H1 (cell line): ENCODE data around the gene CMTM5. TPM values are rescaled to one million over a fixed set of nuclear protein-coding genes. Genes with fewer than 3 reads are reported as not detected.

ENCODE experiments used
- BCL11A ChIP-seq, 2 experiments: IDR thresholded peaks; one replicate each; pipeline ENCODE4 v1.6.1; 2011; ENCODE audit warnings: low read depth in 2 of 2, low read length in 2 of 2, mild to moderate bottlenecking in 2 of 2
- CBX8 ChIP-seq: fragments of 300-800, 300-1000 bp; sonication (generic); IDR thresholded peaks from 2 replicates; pipeline ENCODE4 v1.7.1; 2016; ENCODE audit warnings: low read depth, low read length, borderline replicate concordance
- GABPA ChIP-seq: IDR thresholded peaks from 2 replicates; pipeline ENCODE4 v1.6.1; 2011; ENCODE audit warnings: mild to moderate bottlenecking, low read length, moderate library complexity, borderline replicate concordance; ENCODE audit not compliant: insufficient read depth
- KDM5A ChIP-seq: fragments of 200-600 bp; IDR thresholded peaks from 2 replicates; pipeline ENCODE4 v1.7.1; 2012; ENCODE audit warnings: mild to moderate bottlenecking, low read length, inconsistent platforms, mixed read lengths
- MAFK ChIP-seq: IDR thresholded peaks from 2 replicates; pipeline ENCODE4 v1.6.1; 2012; ENCODE audit warnings: low read depth, mild to moderate bottlenecking, improper control_type of control experiment, low read length
- PHF8 ChIP-seq: fragments of 200-600 bp; sonication (generic); conservative IDR thresholded peaks from 2 replicates; pipeline ENCODE4 v1.7.1; 2012; ENCODE audit warnings: low read depth, mild to moderate bottlenecking, inconsistent platforms, low read length, moderate library complexity
- POLR2AphosphoS5 ChIP-seq: IDR thresholded peaks from 2 replicates; pipeline ENCODE4 v1.6.1; 2011; ENCODE audit warnings: low read depth, low read length
- RXRA ChIP-seq: IDR thresholded peaks from 2 replicates; pipeline ENCODE4 v1.6.1; 2011; ENCODE audit warnings: low read depth, mild to moderate bottlenecking, low read length, moderate library complexity; ENCODE audit not compliant: insufficient read depth
- TAF1 ChIP-seq: IDR thresholded peaks from 2 replicates; pipeline ENCODE4 v1.6.1; 2011; ENCODE audit warnings: mild to moderate bottlenecking, low read depth, low read length
- polyA plus RNA-seq, 7 experiments: library from polyadenylated mRNA; depleted of rRNA in 3 of 7; stranded (reverse) in 5 of 7; unstranded in 2 of 7; fragments of >200 nt in 5 of 7; fragments of 200-250 nt in 2 of 7; gene quantifications; 1 replicate in 5 of 7; 2 replicates in 1 of 7; 4 replicates in 1 of 7; pipeline versions ENCODE4 v1.2.1 to v1.2.3, GENCODE V29; 2011 to 2013; ENCODE audit warnings: missing spikeins in 2 of 7, mixed read lengths in 2 of 7
- total RNA-seq: library from RNA; stranded (reverse); fragmentation: NEBNext Ultra II Directional; extraction: Animal tissue kit (Norgen Biotek cat#: 25700); gene quantifications from 2 replicates; pipeline ENCODE4 v1.2.1, GENCODE V29; 2021
- TF ChIP-seq, protein P1 (sequence below): IDR thresholded peaks from 2 replicates; pipeline ENCODE4 v1.6.1; 2012; ENCODE audit warnings: inconsistent platforms

Gene CMTM5
- total and polyA plus RNA-seq, 2 of the 8 experiments (the other 6 are each of a cell fraction or from before 2014, with no cell fraction given) = 2.1 TPM; not detected in 1

DNA sequence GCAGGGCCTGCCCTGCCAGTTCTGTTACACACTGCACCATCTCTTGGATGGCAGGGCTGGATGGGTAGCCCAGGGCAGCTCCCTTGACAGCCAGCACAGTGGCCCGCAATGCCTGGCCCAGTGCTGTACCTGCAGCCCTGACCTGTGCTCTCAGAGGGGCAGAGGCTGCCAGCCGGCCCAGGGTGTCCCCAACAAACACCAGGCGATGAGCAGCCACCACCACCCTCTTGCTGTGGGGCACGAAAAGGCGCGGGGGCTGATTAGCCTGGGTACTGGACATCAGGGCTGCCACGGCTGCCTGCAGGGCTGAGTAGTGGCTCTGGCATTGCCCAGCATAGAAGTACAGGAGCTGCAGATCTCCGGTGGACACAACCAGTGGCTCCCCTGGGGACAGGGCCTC is 19.6 kb upstream of the CMTM5 start (continued):
- TF ChIP-seq, protein P1, sequence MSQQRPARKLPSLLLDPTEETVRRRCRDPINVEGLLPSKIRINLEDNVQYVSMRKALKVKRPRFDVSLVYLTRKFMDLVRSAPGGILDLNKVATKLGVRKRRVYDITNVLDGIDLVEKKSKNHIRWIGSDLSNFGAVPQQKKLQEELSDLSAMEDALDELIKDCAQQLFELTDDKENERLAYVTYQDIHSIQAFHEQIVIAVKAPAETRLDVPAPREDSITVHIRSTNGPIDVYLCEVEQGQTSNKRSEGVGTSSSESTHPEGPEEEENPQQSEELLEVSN = no peak
- TF ChIP-seq GABPA (no peak), PHF8 (no peak), POLR2AphosphoS5 (no peak), BCL11A (IDR thresholded peaks at IDR 0.05; ENCODE audit: low read depth in 2 of 2, low read length in 2 of 2) (no peak), CBX8 (no peak), MAFK (no peak), RXRA (no peak), TAF1 (no peak), KDM5A (no peak)
